HG03097 (cell line): ENCODE measurements around the gene MINDY4.

Source experiments
- ATAC-seq: cut with Tn5 transposase; IDR thresholded peaks from one replicate; pipeline ENCODE4 v1.9.1; 2021; ENCODE audit not compliant: unreplicated experiment, low FRiP score

MINDY4 gene

GRCh38 chr7:30937416-30937815 lies 166.2 kb downstream of the MINDY4 start:
- no peak for ATAC-seq

- ATAC-seq: peak; percentile 93
Observed at GRCh38 chr7:30938435-30939316, 167.5 kb downstream of the MINDY4 start.

- ATAC-seq: no peak
Observed at GRCh38 chr7:30941582-30942323, 170.5 kb downstream of the MINDY4 start.
